ENCODE measurements around the gene MAP3K6.

- no peak for TF ChIP-seq CTCF (conservative IDR thresholded peaks at IDR 0.05)
- no peak for TF ChIP-seq EZH2 (IDR thresholded peaks at IDR 0.05; ENCODE audit: low read depth)
Measured at GRCh38 chr1:27383039-27383605, 16.4 kb upstream of the MAP3K6 start, which contains the start of gene CD164L2.

Measured in PC-9 (cell line).